Neural progenitor cell (in vitro differentiated cells): ENCODE data around the gene PSMB3. TPM values are rescaled to one million over a fixed set of nuclear protein-coding genes. Genes with fewer than 3 reads are reported as not detected.

Experiments used
- DNase-seq: peaks from one replicate; pipeline ENCODE4 v3.0.0-alpha.2; 2016; ENCODE audit warnings: low spot score
- H2AFZ ChIP-seq: fragments of 200-600 bp; sonication (generic); replicated peaks from 2 replicates; pipeline ENCODE4 v1.6.1; 2016; ENCODE audit warnings: antibody characterized with exemption
- H3F3A ChIP-seq: fragments of 200-600 bp; sonication (generic); 2 replicates; pipeline ENCODE4 v1.6.1; 2016; ENCODE audit warnings: antibody characterized with exemption, low read depth
- H3K27ac ChIP-seq: fragments of 200-600 bp; sonication (generic); 2 replicates; pipeline ENCODE4 v1.5.1; 2016; ENCODE audit warnings: mild to moderate bottlenecking
- H3K27me3 ChIP-seq: fragments of 200-600 bp; sonication (generic); 2 replicates; pipeline ENCODE4 v1.6.1; 2016; ENCODE audit warnings: mild to moderate bottlenecking, moderate library complexity
- H3K36me3 ChIP-seq: fragments of 200-600 bp; sonication (generic); 2 replicates; pipeline ENCODE4 v1.5.1; 2016
- H3K4me1 ChIP-seq: fragments of 200-600 bp; sonication (generic); 2 replicates; pipeline ENCODE4 v1.6.1; 2016; ENCODE audit warnings: mixed run types
- H3K4me2 ChIP-seq: fragments of 200-600 bp; sonication (generic); 2 replicates; pipeline ENCODE4 v1.6.1; 2016
- H3K4me3 ChIP-seq: fragments of 200-600 bp; sonication (generic); 2 replicates; pipeline ENCODE4 v1.5.1; 2016
- H3K79me2 ChIP-seq: fragments of 200-600 bp; sonication (generic); 2 replicates; pipeline ENCODE4 v1.6.1; 2016; ENCODE audit warnings: low read depth
- H3K9ac ChIP-seq: fragments of 200-600 bp; sonication (generic); 2 replicates; pipeline ENCODE4 v1.6.1; 2016
- H3K9me3 ChIP-seq: fragments of 200-600 bp; sonication (generic); 2 replicates; pipeline ENCODE4 v1.5.1; 2016; ENCODE audit warnings: low read depth
- H4K20me1 ChIP-seq: fragments of 200-600 bp; sonication (generic); 2 replicates; pipeline ENCODE4 v1.6.1; 2016; ENCODE audit warnings: low read depth
- H3K27ac Mint-ChIP-seq: 3 replicates; pipeline ENCODE4 v1.8.0; 2021; ENCODE audit warnings: mixed read lengths
- H3K27me3 Mint-ChIP-seq: 2 replicates; pipeline ENCODE4 v1.8.0; 2022; ENCODE audit warnings: low read depth, mild to moderate bottlenecking, inconsistent platforms, moderate library complexity, mixed read lengths; ENCODE audit not compliant: insufficient read depth
- H3K36me3 Mint-ChIP-seq: 3 replicates; pipeline ENCODE4 v1.8.0; 2021; ENCODE audit warnings: mixed read lengths
- H3K4me1 Mint-ChIP-seq: 3 replicates; pipeline ENCODE4 v1.8.0; 2021; ENCODE audit warnings: mixed read lengths
- H3K4me3 Mint-ChIP-seq: 3 replicates; pipeline ENCODE4 v1.8.0; 2021; ENCODE audit warnings: mild to moderate bottlenecking, moderate library complexity, mixed read lengths
- H3K9me3 Mint-ChIP-seq: 3 replicates; pipeline ENCODE4 v1.8.0; 2020; ENCODE audit warnings: mixed read lengths
- CTCF ChIP-seq: fragments of 200-600 bp; sonication (generic); IDR thresholded peaks from 2 replicates; pipeline ENCODE4 v1.5.1; 2017; ENCODE audit warnings: antibody characterized with exemption, mild to moderate bottlenecking
- EZH2 ChIP-seq: fragments of 200-600 bp; sonication (generic); IDR thresholded peaks from 2 replicates; pipeline ENCODE4 v1.6.1; 2017; ENCODE audit warnings: antibody characterized with exemption, mild to moderate bottlenecking, moderate library complexity
- EZH2phosphoT487 ChIP-seq: fragments of 200-600 bp; sonication (generic); IDR thresholded peaks from 2 replicates; pipeline ENCODE4 v1.6.1; 2017; ENCODE audit warnings: antibody characterized with exemption
- total RNA-seq: library from RNA; depleted of rRNA; stranded (reverse); fragments of >200 nt; gene quantifications from 2 replicates; pipeline ENCODE4 v1.2.3, GENCODE V29; 2015; ENCODE audit warnings: low replicate concordance

The PSMB3 gene
- total RNA-seq, 1 donor from 2014 or later, result 127 TPM

- Histone ChIP-seq H3K27ac (no peak overlapping the region), H3F3A (peaks cover 28% of the 10 kb centered on the region), H4K20me1 (peaks cover 32% of the 10 kb centered on the region), H3K9me3 (no peaks in the 10 kb centered on the region), H3K79me2 (no peaks in the 10 kb centered on the region), H3K9ac (no peak overlapping the region), H3K4me2 (peak overlapping the region; percentile 79), H3K27me3 (peaks cover 34% of the 10 kb centered on the region), H2AFZ (no peak overlapping the region), H3K4me1 (peaks cover 19% of the 10 kb centered on the region), H3K4me3 (peak overlapping the region; percentile 38), H3K36me3 (no peaks in the 10 kb centered on the region)
- Mint-ChIP-seq H3K27ac (no peak overlapping the region), H3K36me3 (peaks cover 18% of the 10 kb centered on the region), H3K9me3 (no peaks in the 10 kb centered on the region), H3K4me3 (peak overlapping the region; percentile 55), H3K27me3 (peaks cover 11% of the 10 kb centered on the region), H3K4me1 (peaks cover 20% of the 10 kb centered on the region)
- peak; percentile 44 for DNase-seq
- TF ChIP-seq CTCF (no peak), EZH2 (no peak), EZH2phosphoT487 (peak; percentile 55)
Observed at GRCh38 chr17:38719289-38719942, 33.1 kb upstream of the PSMB3 start.

GRCh38 chr17:38719943-38720641 lies 32.4 kb upstream of the PSMB3 start:
- Histone ChIP-seq H2AFZ (no peak overlapping the region), H3K27ac (no peak overlapping the region), H3K36me3 (no peaks in the 10 kb centered on the region), H3F3A (peaks cover 28% of the 10 kb centered on the region), H3K4me1 (peaks cover 18% of the 10 kb centered on the region), H3K9ac (no peak overlapping the region), H3K4me3 (peak overlapping the region; percentile 38), H4K20me1 (peaks cover 32% of the 10 kb centered on the region), H3K27me3 (peaks cover 34% of the 10 kb centered on the region), H3K79me2 (no peaks in the 10 kb centered on the region), H3K9me3 (no peaks in the 10 kb centered on the region), H3K4me2 (peak overlapping the region; percentile 79)
- Mint-ChIP-seq H3K9me3 (no peaks in the 10 kb centered on the region), H3K4me1 (peaks cover 20% of the 10 kb centered on the region), H3K27ac (no peak overlapping the region), H3K36me3 (peaks cover 18% of the 10 kb centered on the region), H3K27me3 (peaks cover 11% of the 10 kb centered on the region), H3K4me3 (no peak overlapping the region)
- TF ChIP-seq EZH2phosphoT487, result no peak
- peak; percentile 53 for TF ChIP-seq EZH2
- DNase-seq, result peak; percentile 83

- H3K36me3 Mint-ChIP-seq, result peaks cover 13% of the 10 kb centered on the region
- Histone ChIP-seq H3K4me3 (no peak overlapping the region), H4K20me1 (peaks cover 32% of the 10 kb centered on the region), H3F3A (peaks cover 28% of the 10 kb centered on the region), H3K27me3 (peaks cover 34% of the 10 kb centered on the region), H3K79me2 (no peaks in the 10 kb centered on the region), H3K36me3 (no peaks in the 10 kb centered on the region), H3K9ac (no peak overlapping the region), H2AFZ (no peak overlapping the region), H3K4me2 (peak overlapping the region; percentile 79), H3K4me1 (peaks cover 13% of the 10 kb centered on the region), H3K9me3 (no peaks in the 10 kb centered on the region), H3K27ac (no peak overlapping the region)
- TF ChIP-seq EZH2phosphoT487, result no peak
- TF ChIP-seq CTCF, result no peak
- no peak for TF ChIP-seq EZH2
- H3K9me3 Mint-ChIP-seq, result no peaks in the 10 kb centered on the region
- H3K27ac Mint-ChIP-seq, result no peak overlapping the region
- peaks cover 22% of the 10 kb centered on the region for H3K4me1 Mint-ChIP-seq
- no peak for DNase-seq
- no peak overlapping the region for H3K4me3 Mint-ChIP-seq
- peaks cover 7% of the 10 kb centered on the region for H3K27me3 Mint-ChIP-seq
Observed at GRCh38 chr17:38720941-38721340, 31.6 kb upstream of the PSMB3 start.

- no peak overlapping the region for H3K4me2 ChIP-seq
- no peaks in the 10 kb centered on the region for H3K79me2 ChIP-seq
- peaks cover 24% of the 10 kb centered on the region for H3K4me1 Mint-ChIP-seq
- H3K9ac ChIP-seq, result no peak overlapping the region
- H3K27ac Mint-ChIP-seq, result no peak overlapping the region
- peaks cover 32% of the 10 kb centered on the region for H4K20me1 ChIP-seq
- H2AFZ ChIP-seq, result no peak overlapping the region
- no peaks in the 10 kb centered on the region for H3K36me3 ChIP-seq
- H3K4me3 ChIP-seq, result no peak overlapping the region
- peaks cover 11% of the 10 kb centered on the region for H3K36me3 Mint-ChIP-seq
- H3K27me3 Mint-ChIP-seq, result peaks cover 7% of the 10 kb centered on the region
- H3K9me3 ChIP-seq, result no peaks in the 10 kb centered on the region
- H3K9me3 Mint-ChIP-seq, result no peaks in the 10 kb centered on the region
- peaks cover 28% of the 10 kb centered on the region for H3F3A ChIP-seq
- TF ChIP-seq EZH2, result no peak
- no peak for TF ChIP-seq CTCF
- H3K27me3 ChIP-seq, result peaks cover 34% of the 10 kb centered on the region
- no peak overlapping the region for H3K27ac ChIP-seq
- peaks cover 13% of the 10 kb centered on the region for H3K4me1 ChIP-seq
- H3K4me3 Mint-ChIP-seq, result no peak overlapping the region
- no peak for DNase-seq
Observed at GRCh38 chr17:38721802-38722201, 30.7 kb upstream of the PSMB3 start.
